RWPE1 (cell line): Measurements from ENCODE around the gene TBCE.

Experiments used
- CTCF ChIA-PET: fragments of 350-600 bp; sonication (Branson Sonifier 250); formaldehyde crosslinking; extraction: SDS; loops from one replicate; lab custom pipeline; 2021; lab: Yijun Ruan, JAX
- POLR2A ChIA-PET: fragments of 400-600 bp; formaldehyde crosslinking; extraction: SDS; loops from one replicate; lab custom pipeline; 2020; ENCODE audit warnings: antibody characterized with exemption; ENCODE audit not compliant: low non-redundant PET; lab: Yijun Ruan, JAX
- DNase-seq: peaks from one replicate; pipeline ENCODE4 v3.0.0; 2012; ENCODE audit warnings: low spot score
- H3K27ac ChIP-seq: fragments of 450-650 bp; 2 replicates; pipeline ENCODE4 v1.5.1; 2017
- TF ChIP-seq, protein P1 (sequence below): fragments of 450-650 bp; conservative IDR thresholded peaks from 2 replicates; pipeline ENCODE4 v1.5.1; 2017; ENCODE audit warnings: low read depth, mild to moderate bottlenecking

Gene TBCE

DNA sequence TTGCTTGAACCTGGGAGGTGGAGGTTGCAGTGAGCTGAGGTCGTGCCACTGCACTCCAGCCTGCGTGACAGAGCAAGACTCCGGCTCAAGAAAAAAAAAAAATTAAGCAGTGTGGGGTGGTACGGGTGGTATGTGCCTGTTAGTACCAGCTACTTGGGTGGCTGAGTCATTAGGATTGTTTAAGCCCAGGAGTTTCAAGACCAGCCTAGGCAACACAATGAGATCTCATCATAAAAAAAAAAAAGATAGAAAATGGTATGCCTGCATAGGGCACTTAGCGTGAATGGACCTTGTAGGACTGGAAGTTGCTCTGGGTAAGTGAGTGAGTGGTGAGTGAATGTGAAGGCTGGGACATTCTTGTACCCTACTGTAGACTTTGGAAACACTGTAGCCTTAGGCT is 37.0 kb downstream of the TBCE start:
- DNase-seq, result peak; percentile 38
- TF ChIP-seq, protein P1, sequence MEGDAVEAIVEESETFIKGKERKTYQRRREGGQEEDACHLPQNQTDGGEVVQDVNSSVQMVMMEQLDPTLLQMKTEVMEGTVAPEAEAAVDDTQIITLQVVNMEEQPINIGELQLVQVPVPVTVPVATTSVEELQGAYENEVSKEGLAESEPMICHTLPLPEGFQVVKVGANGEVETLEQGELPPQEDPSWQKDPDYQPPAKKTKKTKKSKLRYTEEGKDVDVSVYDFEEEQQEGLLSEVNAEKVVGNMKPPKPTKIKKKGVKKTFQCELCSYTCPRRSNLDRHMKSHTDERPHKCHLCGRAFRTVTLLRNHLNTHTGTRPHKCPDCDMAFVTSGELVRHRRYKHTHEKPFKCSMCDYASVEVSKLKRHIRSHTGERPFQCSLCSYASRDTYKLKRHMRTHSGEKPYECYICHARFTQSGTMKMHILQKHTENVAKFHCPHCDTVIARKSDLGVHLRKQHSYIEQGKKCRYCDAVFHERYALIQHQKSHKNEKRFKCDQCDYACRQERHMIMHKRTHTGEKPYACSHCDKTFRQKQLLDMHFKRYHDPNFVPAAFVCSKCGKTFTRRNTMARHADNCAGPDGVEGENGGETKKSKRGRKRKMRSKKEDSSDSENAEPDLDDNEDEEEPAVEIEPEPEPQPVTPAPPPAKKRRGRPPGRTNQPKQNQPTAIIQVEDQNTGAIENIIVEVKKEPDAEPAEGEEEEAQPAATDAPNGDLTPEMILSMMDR, result no peak
- H3K27ac ChIP-seq, result peak overlapping the region; percentile 51
- CTCF ChIA-PET, result no interaction called here
- POLR2A ChIA-PET, result interaction anchor here (0.7 kb wide), 1 partner anchor 292 kb away, joined by 3 read pairs; no protein-coding TSS in a partner anchor

DNA sequence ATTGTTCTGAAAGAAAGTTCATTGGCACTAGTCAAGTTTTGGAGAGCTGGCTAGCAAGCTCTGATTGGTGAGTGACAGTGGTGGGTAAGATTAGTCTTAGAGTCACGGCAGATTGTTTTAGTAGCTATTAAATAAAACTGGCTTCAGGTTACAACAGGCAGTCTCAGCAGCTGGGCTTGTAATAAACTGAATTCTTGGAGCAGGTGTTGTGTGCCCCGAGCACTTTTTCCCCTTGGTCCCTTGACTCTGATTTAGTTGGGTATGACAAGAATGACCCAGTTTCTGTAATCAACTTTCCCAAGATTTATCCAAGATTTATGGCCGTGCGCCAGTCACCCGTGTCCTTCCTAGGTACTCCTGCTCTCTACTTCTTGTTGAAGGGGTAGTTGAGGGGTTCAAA is 40.2 kb downstream of the TBCE start:
- no peak overlapping the region for H3K27ac ChIP-seq
- DNase-seq, result no peak
- POLR2A ChIA-PET, result no interaction called here
- CTCF ChIA-PET, result no interaction called here
- TF ChIP-seq, protein P1, result no peak

DNA sequence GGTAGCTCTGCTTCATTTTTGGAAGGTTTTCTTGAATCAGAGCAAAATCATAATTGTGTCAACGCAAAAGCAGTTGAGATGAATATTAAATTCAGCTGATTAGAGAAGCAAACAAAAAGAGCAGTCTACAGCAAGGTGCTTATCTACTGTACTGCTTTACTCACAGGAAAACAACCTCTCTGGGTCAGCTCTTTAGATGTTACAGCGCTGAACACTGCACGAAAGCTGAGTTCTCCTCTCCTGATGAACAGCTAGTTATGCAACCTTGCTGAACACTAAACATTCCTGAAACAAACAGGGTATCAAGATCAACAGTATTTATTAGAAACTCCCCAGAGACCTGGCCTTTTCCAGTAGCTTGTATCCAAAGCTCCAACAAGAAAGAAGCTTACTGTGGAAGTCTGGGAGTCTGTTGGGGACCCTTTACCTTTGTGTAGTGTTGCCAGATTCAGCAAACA is 41.3 kb downstream of the TBCE start:
- no peak overlapping the region for H3K27ac ChIP-seq
- POLR2A ChIA-PET, result no interaction called here
- CTCF ChIA-PET, result interaction anchor here (0.6 kb wide), 1 partner anchor 151 kb away, joined by 6 read pairs; no protein-coding TSS in a partner anchor
- no peak for DNase-seq
- TF ChIP-seq, protein P1, result no peak

DNA sequence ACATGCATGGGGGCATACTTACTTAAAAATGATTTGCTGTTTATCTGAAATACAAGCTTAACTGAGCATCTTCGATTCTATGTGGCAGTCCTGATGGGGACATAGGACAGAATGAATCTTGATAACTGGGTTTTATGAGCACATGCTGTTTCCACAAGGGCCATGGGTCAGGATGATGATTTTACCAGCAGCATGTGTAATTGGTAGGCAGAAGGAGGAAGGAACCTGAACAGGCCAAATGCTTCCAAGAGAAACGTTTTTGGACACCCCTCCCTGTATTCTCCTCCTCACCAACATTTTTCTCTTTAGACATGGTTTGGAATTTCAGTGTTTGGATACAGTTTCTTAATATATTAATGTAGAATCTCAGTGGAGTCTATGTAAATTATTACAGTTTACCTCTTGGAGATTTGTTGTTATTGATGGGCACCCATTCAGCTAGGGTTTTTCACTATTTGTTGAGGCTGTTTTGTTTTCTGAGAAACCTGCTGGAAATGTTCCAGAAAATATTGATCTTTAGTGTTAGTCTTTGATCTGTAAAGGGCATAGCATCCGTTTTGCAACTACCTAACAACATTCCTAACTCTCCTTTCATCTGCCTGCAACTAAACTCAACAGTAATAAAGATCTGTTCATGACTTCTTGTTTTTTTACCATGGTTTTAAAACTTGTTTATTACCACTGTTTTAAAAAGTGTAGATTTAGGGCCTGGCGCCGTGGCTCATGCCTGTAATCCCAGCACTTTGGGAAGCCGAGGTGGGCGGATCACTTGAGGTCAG is 42.0 kb downstream of the TBCE start:
- POLR2A ChIA-PET, result no interaction called here
- CTCF ChIA-PET, result interaction anchor here (0.6 kb wide), 1 partner anchor 151 kb away, joined by 6 read pairs; no protein-coding TSS in a partner anchor

DNA sequence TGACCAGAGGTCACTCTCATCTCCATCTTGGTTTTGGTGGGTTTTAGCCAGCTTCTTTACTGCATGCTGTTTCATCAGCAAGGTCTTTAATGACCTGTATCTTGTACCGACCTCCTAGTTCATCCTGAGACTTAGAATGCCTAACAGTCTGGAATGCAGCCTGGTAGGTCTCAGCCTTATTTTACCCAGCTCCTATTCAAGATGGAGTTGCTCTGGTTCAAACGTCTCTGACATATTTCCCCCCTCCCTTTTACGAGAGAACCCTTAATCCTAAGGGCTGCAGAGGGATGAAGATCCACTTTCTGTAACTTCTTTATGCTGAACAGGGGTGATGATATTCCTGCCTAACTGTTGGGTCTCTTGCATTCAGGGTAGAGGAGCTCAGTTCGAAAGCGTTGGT is 43.2 kb downstream of the TBCE start:
- ChIA-PET CTCF (interaction anchor here (0.6 kb wide), 1 partner anchor 44 kb away, joined by 3 read pairs; no protein-coding TSS in a partner anchor), POLR2A (no interaction called here)
- no peak overlapping the region for H3K27ac ChIP-seq
- TF ChIP-seq, protein P1, result no peak
- DNase-seq, result no peak

More for the DNA sequence above, 42.0 kb downstream of the TBCE start:
- TF ChIP-seq, protein P1, result no peak
- no peak for DNase-seq
- H3K27ac ChIP-seq, result no peak overlapping the region

DNA sequence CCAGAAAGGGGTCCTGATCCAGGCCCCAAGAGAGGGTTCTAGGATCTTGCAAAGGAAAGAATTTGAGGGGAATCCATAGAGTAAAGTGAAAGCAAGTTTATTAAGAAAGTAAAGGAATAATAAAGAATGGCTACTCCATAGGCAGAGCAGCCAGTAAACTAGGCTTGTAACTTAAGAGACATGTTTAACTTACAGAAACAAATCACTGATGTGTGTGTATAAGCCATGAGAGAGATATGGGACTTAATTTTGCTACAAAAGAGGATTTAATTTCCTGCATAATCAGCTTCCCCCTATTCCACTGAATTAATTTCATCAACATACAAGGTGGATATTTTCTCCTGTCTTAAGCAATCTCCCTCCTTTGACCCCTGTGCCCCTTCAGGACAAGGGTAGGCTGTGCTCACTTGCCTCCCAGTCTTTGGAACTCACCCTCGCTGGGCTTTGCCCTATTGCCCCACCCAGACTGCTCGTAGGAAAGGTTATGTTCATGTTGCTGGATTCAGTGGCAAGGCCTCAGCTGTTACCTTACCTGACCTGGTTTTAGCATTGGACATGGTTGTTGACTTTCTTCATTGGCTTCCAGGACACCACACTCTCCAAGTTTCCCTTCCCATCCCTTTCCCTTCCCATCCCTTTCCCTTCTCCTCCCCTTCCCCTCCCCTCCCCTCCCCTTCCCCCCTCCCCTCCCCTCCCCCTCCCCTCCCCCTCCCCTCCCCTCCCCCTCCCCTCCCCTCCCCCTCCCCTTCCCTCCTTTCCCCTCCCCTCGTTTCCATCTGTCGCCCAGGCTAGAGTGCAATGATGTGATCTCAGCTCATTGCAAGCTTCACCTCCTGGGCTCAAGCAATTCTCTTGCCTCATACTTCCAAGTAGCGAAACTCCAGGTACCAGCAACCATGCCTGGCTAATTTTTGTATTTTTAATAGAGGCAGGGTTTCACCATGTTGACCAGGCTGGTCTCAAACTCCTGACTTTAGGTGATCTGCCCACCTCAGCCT is 44.6 kb downstream of the TBCE start:
- TF ChIP-seq, protein P1, result no peak
- no peak overlapping the region for H3K27ac ChIP-seq
- DNase-seq, result no peak
- POLR2A ChIA-PET, result no interaction called here
- CTCF ChIA-PET, result interaction anchor here (0.6 kb wide), 1 partner anchor 251 kb away, joined by 3 read pairs; the partner anchor contains the start of gene RBM34
